HUES48 (cell line): ENCODE data around the gene WASHC3.

Source experiments
- H3K27ac ChIP-seq: one replicate; pipeline ENCODE4 v1.7.0; 2013; ENCODE audit warnings: low read depth, low read length, inconsistent platforms
- H3K27me3 ChIP-seq: 2 replicates; pipeline ENCODE4 v1.6.1; 2013; ENCODE audit warnings: mild to moderate bottlenecking, low read length; ENCODE audit not compliant: control insufficient read depth, insufficient read depth
- H3K36me3 ChIP-seq: 2 replicates; pipeline ENCODE4 v1.6.1; 2013; ENCODE audit warnings: low read length; ENCODE audit not compliant: control insufficient read depth, insufficient read depth
- H3K4me1 ChIP-seq: 2 replicates; pipeline ENCODE4 v1.6.1; 2013; ENCODE audit warnings: mild to moderate bottlenecking, low read length; ENCODE audit not compliant: control insufficient read depth, insufficient read depth
- H3K4me3 ChIP-seq: 2 replicates; pipeline ENCODE4 v1.5.1; 2013; ENCODE audit warnings: mild to moderate bottlenecking, low read depth, low read length
- H3K9ac ChIP-seq: 2 replicates; pipeline ENCODE4 v1.6.1; 2013; ENCODE audit warnings: mild to moderate bottlenecking, low read depth, low read length, moderate library complexity
- H3K9me3 ChIP-seq: 2 replicates; pipeline ENCODE4 v1.6.1; 2013; ENCODE audit warnings: low read length; ENCODE audit not compliant: control insufficient read depth, insufficient read depth

Gene WASHC3

GRCh38 chr12:102016472-102016871, 45.3 kb downstream of the WASHC3 start:
- Histone ChIP-seq H3K36me3 (no peaks in the 10 kb centered on the region), H3K4me1 (no peaks in the 10 kb centered on the region), H3K4me3 (no peak overlapping the region), H3K9ac (no peak overlapping the region), H3K27me3 (no peaks in the 10 kb centered on the region), H3K27ac (no peak overlapping the region), H3K9me3 (no peaks in the 10 kb centered on the region)

- no peaks in the 10 kb centered on the region for H3K36me3 ChIP-seq
- no peaks in the 10 kb centered on the region for H3K27me3 ChIP-seq
- H3K27ac ChIP-seq = no peak overlapping the region
- H3K4me1 ChIP-seq = 0 out of 2 replicates have a peak, but pooled peaks cover 4% of the 10 kb centered on the region
- no peaks in the 10 kb centered on the region for H3K9me3 ChIP-seq
- no peak overlapping the region for H3K9ac ChIP-seq
- H3K4me3 ChIP-seq = no peak overlapping the region
Observed at GRCh38 chr12:102010265-102010994, 51.4 kb downstream of the WASHC3 start.

- no peak overlapping the region for H3K9ac ChIP-seq
- H3K4me1 ChIP-seq = 0 out of 2 replicates have a peak, but pooled peaks cover 4% of the 10 kb centered on the region
- no peaks in the 10 kb centered on the region for H3K36me3 ChIP-seq
- no peak overlapping the region for H3K4me3 ChIP-seq
- no peak overlapping the region for H3K27ac ChIP-seq
- H3K27me3 ChIP-seq = no peaks in the 10 kb centered on the region
- H3K9me3 ChIP-seq = no peaks in the 10 kb centered on the region
Observed at GRCh38 chr12:102009796-102010195, 52.0 kb downstream of the WASHC3 start.

- H3K27me3 ChIP-seq = no peaks in the 10 kb centered on the region
- no peaks in the 10 kb centered on the region for H3K36me3 ChIP-seq
- H3K4me1 ChIP-seq = 0 out of 2 replicates have a peak, but pooled peaks cover 4% of the 10 kb centered on the region
- H3K9ac ChIP-seq = no peak overlapping the region
- no peak overlapping the region for H3K27ac ChIP-seq
- H3K9me3 ChIP-seq = no peaks in the 10 kb centered on the region
- no peak overlapping the region for H3K4me3 ChIP-seq
Observed at GRCh38 chr12:102008615-102009126, 53.1 kb downstream of the WASHC3 start.

- no peak overlapping the region for H3K9ac ChIP-seq
- no peaks in the 10 kb centered on the region for H3K36me3 ChIP-seq
- no peaks in the 10 kb centered on the region for H3K27me3 ChIP-seq
- no peak overlapping the region for H3K4me3 ChIP-seq
- H3K27ac ChIP-seq = no peak overlapping the region
- H3K9me3 ChIP-seq = no peaks in the 10 kb centered on the region
- H3K4me1 ChIP-seq = 0 out of 2 replicates have a peak, but pooled peaks cover 4% of the 10 kb centered on the region
Observed at GRCh38 chr12:102005256-102005655, 56.5 kb downstream of the WASHC3 start.

GRCh38 chr12:101997102-101997501, 64.7 kb downstream of the WASHC3 start:
- Histone ChIP-seq H3K4me3 (no peak overlapping the region), H3K36me3 (no peaks in the 10 kb centered on the region), H3K9me3 (no peaks in the 10 kb centered on the region), H3K27me3 (no peaks in the 10 kb centered on the region), H3K9ac (no peak overlapping the region), H3K4me1 (no peaks in the 10 kb centered on the region), H3K27ac (no peak overlapping the region)

GRCh38 chr12:101995684-101996083, 66.1 kb downstream of the WASHC3 start:
- no peaks in the 10 kb centered on the region for H3K36me3 ChIP-seq
- H3K27me3 ChIP-seq = no peaks in the 10 kb centered on the region
- H3K27ac ChIP-seq = no peak overlapping the region
- no peak overlapping the region for H3K9ac ChIP-seq
- H3K9me3 ChIP-seq = no peaks in the 10 kb centered on the region
- no peaks in the 10 kb centered on the region for H3K4me1 ChIP-seq
- H3K4me3 ChIP-seq = no peak overlapping the region

- Histone ChIP-seq H3K27me3 (no peaks in the 10 kb centered on the region), H3K9ac (no peak overlapping the region), H3K9me3 (no peaks in the 10 kb centered on the region), H3K27ac (no peak overlapping the region), H3K4me3 (no peak overlapping the region), H3K36me3 (no peaks in the 10 kb centered on the region), H3K4me1 (no peaks in the 10 kb centered on the region)
Observed at GRCh38 chr12:101992091-101992490, 69.7 kb downstream of the WASHC3 start.

- Histone ChIP-seq H3K27ac (no peak overlapping the region), H3K4me1 (no peaks in the 10 kb centered on the region), H3K9me3 (no peaks in the 10 kb centered on the region), H3K27me3 (no peaks in the 10 kb centered on the region), H3K4me3 (no peak overlapping the region), H3K9ac (no peak overlapping the region), H3K36me3 (no peaks in the 10 kb centered on the region)
Observed at GRCh38 chr12:101982307-101982706, 79.5 kb downstream of the WASHC3 start.

GRCh38 chr12:101981868-101982267, 79.9 kb downstream of the WASHC3 start:
- Histone ChIP-seq H3K27ac (no peak overlapping the region), H3K36me3 (no peaks in the 10 kb centered on the region), H3K4me3 (no peak overlapping the region), H3K4me1 (no peaks in the 10 kb centered on the region), H3K9ac (no peak overlapping the region), H3K27me3 (no peaks in the 10 kb centered on the region), H3K9me3 (no peaks in the 10 kb centered on the region)

GRCh38 chr12:101968770-101969169, 93.0 kb downstream of the WASHC3 start:
- H3K9me3 ChIP-seq = no peaks in the 10 kb centered on the region
- no peak overlapping the region for H3K27ac ChIP-seq
- no peak overlapping the region for H3K4me3 ChIP-seq
- H3K27me3 ChIP-seq = no peaks in the 10 kb centered on the region
- no peaks in the 10 kb centered on the region for H3K36me3 ChIP-seq
- H3K4me1 ChIP-seq = no peaks in the 10 kb centered on the region
- no peak overlapping the region for H3K9ac ChIP-seq
